HCT116 (cell line): ENCODE measurements around the gene FAM227A.

Experiments
- CTCF ChIP-seq, 3 experiments: fragments of 200-600 bp in 1 of 3; sonication (generic) in 1 of 3; IDR thresholded peaks in 2 of 3; conservative IDR thresholded peaks in 1 of 3; 2 replicates each; pipeline ENCODE4 v1.5.1; 2012 to 2017; ENCODE audit warnings: low read depth in 2 of 3, low read length in 2 of 3, antibody characterized with exemption in 1 of 3, borderline replicate concordance in 1 of 3, control low read depth in 1 of 3, mild to moderate bottlenecking in 1 of 3, mixed read lengths in 1 of 3, mixed run types in 1 of 3, moderate library complexity in 1 of 3; ENCODE audit not compliant: insufficient read depth in 1 of 3
- EZH2 ChIP-seq: fragments of 200-600 bp; sonication (generic); IDR thresholded peaks from 2 replicates; pipeline ENCODE4 v1.6.1; 2017; ENCODE audit warnings: antibody characterized with exemption, mixed run types
- JUND ChIP-seq: IDR thresholded peaks from 2 replicates; pipeline ENCODE4 v1.6.1; 2012
- POLR2A ChIP-seq: IDR thresholded peaks from 2 replicates; pipeline ENCODE4 v1.7.0; 2011; ENCODE audit warnings: borderline replicate concordance; ENCODE audit not compliant: insufficient read depth, insufficient read length; ENCODE audit errors: extremely low read depth
- POLR2AphosphoS5 ChIP-seq: IDR thresholded peaks from 2 replicates; pipeline ENCODE4 v1.6.1; 2011; ENCODE audit warnings: mild to moderate bottlenecking, low read depth, low read length, moderate library complexity
- RAD21 ChIP-seq: IDR thresholded peaks from 2 replicates; pipeline ENCODE4 v1.6.1; 2012; ENCODE audit warnings: low read depth, mild to moderate bottlenecking
- REST ChIP-seq: IDR thresholded peaks from 2 replicates; pipeline ENCODE4 v1.6.1; 2012; ENCODE audit warnings: low read depth
- SIN3A ChIP-seq: IDR thresholded peaks from 2 replicates; pipeline ENCODE4 v1.6.1; 2012; ENCODE audit warnings: low read depth
- SP1 ChIP-seq: IDR thresholded peaks from 2 replicates; pipeline ENCODE4 v1.6.1; 2012; ENCODE audit warnings: low read depth
- SRF ChIP-seq: IDR thresholded peaks from 2 replicates; pipeline ENCODE4 v1.6.1; 2012; ENCODE audit warnings: low read depth
- TCF7L2 ChIP-seq: IDR thresholded peaks from 2 replicates; pipeline ENCODE4 v1.7.0; 2011; ENCODE audit warnings: borderline replicate concordance, inconsistent platforms; ENCODE audit not compliant: insufficient read depth, insufficient read length; ENCODE audit errors: extremely low read depth
- YY1 ChIP-seq: IDR thresholded peaks from 2 replicates; pipeline ENCODE4 v1.6.1; 2011; ENCODE audit warnings: low read length, low read depth, moderate library complexity, mild to moderate bottlenecking; ENCODE audit not compliant: insufficient replicate concordance; ENCODE audit errors: extremely low read depth
- TF ChIP-seq, protein P1 (sequence below): IDR thresholded peaks from 2 replicates; pipeline ENCODE4 v1.6.1; 2011; ENCODE audit warnings: mild to moderate bottlenecking, low read length, moderate library complexity; ENCODE audit not compliant: insufficient replicate concordance; ENCODE audit errors: extremely low read depth
- TF ChIP-seq, protein P2 (sequence below): IDR thresholded peaks from 2 replicates; pipeline ENCODE4 v1.6.1; 2012

DNA sequence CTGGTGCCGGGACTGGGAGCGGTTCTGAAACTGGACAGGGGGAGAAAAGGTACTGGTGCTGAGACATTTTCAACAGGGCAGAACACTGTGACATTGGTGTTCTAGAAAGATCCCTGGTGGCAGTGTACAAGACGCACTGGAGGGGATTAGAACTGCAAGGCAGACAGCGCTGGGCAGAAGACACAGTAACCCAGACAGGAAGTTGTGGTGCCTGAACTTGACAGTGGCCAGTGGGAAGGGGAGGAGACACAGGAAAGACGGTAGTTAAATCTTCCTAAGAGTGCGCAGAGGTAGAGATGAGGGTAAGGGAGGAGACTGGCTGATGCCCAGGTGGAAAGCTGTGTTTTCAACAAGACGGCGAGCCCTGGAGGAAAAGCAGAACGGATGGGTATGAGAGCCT, 24.5 kb downstream of the FAM227A start:
- TF ChIP-seq CTCF (IDR thresholded peaks at IDR 0.05 in 2 of 3, conservative IDR thresholded peaks at IDR 0.05 in 1 of 3; ENCODE audit: borderline replicate concordance in 1 of 3, insufficient read depth in 1 of 3, low read depth in 2 of 3, low read length in 2 of 3) (no peak), POLR2A (no peak), RAD21 (no peak), POLR2AphosphoS5 (no peak), EZH2 (no peak), JUND (no peak), SIN3A (no peak), SP1 (no peak), TCF7L2 (no peak), SRF (no peak), REST (no peak), YY1 (no peak)
- TF ChIP-seq, protein P1, sequence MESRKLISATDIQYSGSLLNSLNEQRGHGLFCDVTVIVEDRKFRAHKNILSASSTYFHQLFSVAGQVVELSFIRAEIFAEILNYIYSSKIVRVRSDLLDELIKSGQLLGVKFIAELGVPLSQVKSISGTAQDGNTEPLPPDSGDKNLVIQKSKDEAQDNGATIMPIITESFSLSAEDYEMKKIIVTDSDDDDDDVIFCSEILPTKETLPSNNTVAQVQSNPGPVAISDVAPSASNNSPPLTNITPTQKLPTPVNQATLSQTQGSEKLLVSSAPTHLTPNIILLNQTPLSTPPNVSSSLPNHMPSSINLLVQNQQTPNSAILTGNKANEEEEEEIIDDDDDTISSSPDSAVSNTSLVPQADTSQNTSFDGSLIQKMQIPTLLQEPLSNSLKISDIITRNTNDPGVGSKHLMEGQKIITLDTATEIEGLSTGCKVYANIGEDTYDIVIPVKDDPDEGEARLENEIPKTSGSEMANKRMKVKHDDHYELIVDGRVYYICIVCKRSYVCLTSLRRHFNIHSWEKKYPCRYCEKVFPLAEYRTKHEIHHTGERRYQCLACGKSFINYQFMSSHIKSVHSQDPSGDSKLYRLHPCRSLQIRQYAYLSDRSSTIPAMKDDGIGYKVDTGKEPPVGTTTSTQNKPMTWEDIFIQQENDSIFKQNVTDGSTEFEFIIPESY = no peak
- TF ChIP-seq, protein P2, sequence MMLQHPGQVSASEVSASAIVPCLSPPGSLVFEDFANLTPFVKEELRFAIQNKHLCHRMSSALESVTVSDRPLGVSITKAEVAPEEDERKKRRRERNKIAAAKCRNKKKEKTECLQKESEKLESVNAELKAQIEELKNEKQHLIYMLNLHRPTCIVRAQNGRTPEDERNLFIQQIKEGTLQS = no peak
